Mesenchymal stem cell (in vitro differentiated cells and primary cell): ENCODE results near the gene IDH2.

Experiments
- DNase-seq: peaks from one replicate; pipeline ENCODE4 v3.0.0-alpha.2; 2013
- H2AFZ ChIP-seq: one replicate; pipeline ENCODE4 v1.6.1; 2013; ENCODE audit warnings: low read depth, mild to moderate bottlenecking, control low read depth, inconsistent platforms, low read length, moderate library complexity
- H2AK5ac ChIP-seq: 2 replicates; pipeline ENCODE4 v1.6.1; 2013; ENCODE audit warnings: low read length, moderate library complexity, mild to moderate bottlenecking, inconsistent platforms; ENCODE audit not compliant: severe bottlenecking
- H2BK120ac ChIP-seq: one replicate; pipeline ENCODE4 v1.6.1; 2013; ENCODE audit warnings: low read depth, mild to moderate bottlenecking, inconsistent platforms, low read length, moderate library complexity
- H2BK12ac ChIP-seq, 2 experiments: one replicate each; pipeline ENCODE4 v1.6.1; 2013; ENCODE audit warnings: inconsistent platforms in 2 of 2, low read length in 2 of 2, mild to moderate bottlenecking in 2 of 2, moderate library complexity in 2 of 2, control low read depth in 1 of 2
- H2BK15ac ChIP-seq: one replicate; pipeline ENCODE4 v1.6.1; 2013; ENCODE audit warnings: mild to moderate bottlenecking, low read depth, inconsistent platforms; ENCODE audit not compliant: poor library complexity, severe bottlenecking
- H2BK5ac ChIP-seq: 2 replicates; pipeline ENCODE4 v1.6.1; 2013; ENCODE audit warnings: low read depth, mild to moderate bottlenecking, low read length, control low read depth, inconsistent platforms; ENCODE audit not compliant: poor library complexity, severe bottlenecking
- H3K14ac ChIP-seq, 2 experiments: one replicate each; pipeline ENCODE4 v1.6.1; 2013; ENCODE audit warnings: inconsistent platforms in 2 of 2, low read length in 2 of 2, control low read depth in 1 of 2, mild to moderate bottlenecking in 1 of 2, moderate library complexity in 1 of 2
- H3K18ac ChIP-seq, 2 experiments: one replicate each; pipeline ENCODE4 v1.6.1; 2013; ENCODE audit warnings: inconsistent platforms in 2 of 2, low read length in 2 of 2, control low read depth in 1 of 2, low read depth in 1 of 2, mild to moderate bottlenecking in 1 of 2
- H3K23ac ChIP-seq, 2 experiments: one replicate each; pipeline ENCODE4 v1.6.1; 2013; ENCODE audit warnings: inconsistent platforms in 2 of 2, low read length in 2 of 2, mild to moderate bottlenecking in 2 of 2, moderate library complexity in 2 of 2, control low read depth in 1 of 2
- H3K27ac ChIP-seq: 2 replicates; pipeline ENCODE4 v1.5.1; 2013; ENCODE audit warnings: mild to moderate bottlenecking, moderate library complexity, low read length, control low read depth, inconsistent platforms; ENCODE audit not compliant: poor library complexity, severe bottlenecking
- H3K27me3 ChIP-seq, 2 experiments: 2 replicates each; pipeline versions ENCODE4 v1.6.1 to v1.7.0; 2013; ENCODE audit warnings: low read length in 2 of 2, mild to moderate bottlenecking in 2 of 2, moderate library complexity in 2 of 2, control low read depth in 1 of 2, inconsistent platforms in 1 of 2; ENCODE audit not compliant: control insufficient read depth in 1 of 2, insufficient read depth in 1 of 2
- H3K36me3 ChIP-seq, 2 experiments: 2 replicates each; pipeline versions ENCODE4 v1.6.1 to v1.7.0; 2013; ENCODE audit warnings: low read length in 2 of 2, control low read depth in 1 of 2, inconsistent platforms in 1 of 2, low read depth in 1 of 2, mild to moderate bottlenecking in 1 of 2; ENCODE audit not compliant: insufficient read depth in 2 of 2, control insufficient read depth in 1 of 2
- H3K4ac ChIP-seq, 2 experiments: one replicate each; pipeline ENCODE4 v1.6.1; 2013; ENCODE audit warnings: inconsistent platforms in 2 of 2, low read length in 2 of 2, mild to moderate bottlenecking in 2 of 2, moderate library complexity in 2 of 2, control low read depth in 1 of 2, low read depth in 1 of 2
- H3K4me1 ChIP-seq: 2 replicates; pipeline ENCODE4 v1.6.1; 2013; ENCODE audit warnings: low read depth, low read length, control low read depth; ENCODE audit not compliant: control insufficient read depth, insufficient read depth
- H3K4me2 ChIP-seq: 2 replicates; pipeline ENCODE4 v1.6.1; 2013; ENCODE audit warnings: low read length, mild to moderate bottlenecking, inconsistent platforms; ENCODE audit not compliant: poor library complexity, severe bottlenecking
- H3K4me3 ChIP-seq, 2 experiments: 2 replicates each; pipeline versions ENCODE4 v1.5.1 to v1.7.0; 2013; ENCODE audit warnings: low read length in 2 of 2, mild to moderate bottlenecking in 2 of 2, control low read depth in 1 of 2, low read depth in 1 of 2; ENCODE audit not compliant: insufficient read depth in 1 of 2
- H3K79me1 ChIP-seq: replicated peaks from 2 replicates; pipeline ENCODE4 v1.6.1; 2013; ENCODE audit warnings: mild to moderate bottlenecking, control low read depth, low read length, inconsistent platforms; ENCODE audit not compliant: poor library complexity, severe bottlenecking
- H3K9ac ChIP-seq: 2 replicates; pipeline ENCODE4 v1.7.0; 2013; ENCODE audit warnings: mild to moderate bottlenecking, low read length, moderate library complexity
- H3K9me3 ChIP-seq: 2 replicates; pipeline ENCODE4 v1.7.0; 2013; ENCODE audit warnings: mild to moderate bottlenecking, low read length; ENCODE audit not compliant: control insufficient read depth
- H4K8ac ChIP-seq: one replicate; pipeline ENCODE4 v1.6.1; 2013; ENCODE audit warnings: inconsistent platforms, mild to moderate bottlenecking, low read length, moderate library complexity
- H4K91ac ChIP-seq: one replicate; pipeline ENCODE4 v1.6.1; 2013; ENCODE audit warnings: mild to moderate bottlenecking, low read length, inconsistent platforms
- WGBS: methylation state at CpG from one replicate; pipeline ENCODE4 v1.1.7; 2013; ENCODE audit warnings: mixed read lengths; 5-methylcytosine and 5-hydroxymethylcytosine counted together

Gene IDH2

DNA sequence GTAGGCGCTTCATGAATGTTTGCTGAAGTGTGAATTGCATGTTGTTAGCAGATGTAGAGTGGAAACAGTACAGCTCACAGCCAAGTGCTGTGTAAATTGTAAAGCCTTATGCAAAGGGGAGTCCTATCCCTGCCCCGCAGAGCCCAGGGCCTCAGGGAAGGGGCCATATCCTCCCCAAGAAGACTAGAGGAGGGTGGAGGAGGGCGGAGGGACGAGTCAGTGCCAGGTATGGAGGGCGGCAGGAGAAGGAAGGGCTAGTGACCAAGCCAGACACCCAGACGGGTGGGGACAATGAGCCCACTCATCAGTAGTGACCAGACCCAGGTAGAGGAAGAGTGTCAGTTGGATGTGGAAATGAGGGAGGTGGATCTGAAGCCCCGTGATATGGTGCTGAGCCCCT is 56.0 kb downstream of the IDH2 start:
- Histone ChIP-seq H3K4ac (no peak overlapping the region), H3K4me3 (no peak overlapping the region), H3K36me3 (peaks cover 7 to 15% of the 10 kb centered on the region in 2 experiments), H3K9ac (no peak overlapping the region), H3K9me3 (no peaks in the 10 kb centered on the region), H3K18ac (no peak overlapping the region), H2BK120ac (no peak overlapping the region), H3K27me3 (no peaks in the 10 kb centered on the region), H3K14ac (no peak overlapping the region), H2AK5ac (no peak overlapping the region), H2AFZ (no peak overlapping the region), H3K23ac (peak overlapping the region in 1 of 2 experiments; percentile 44), H4K91ac (peak overlapping the region; percentile 47), H3K79me1 (peaks cover 67% of the 10 kb centered on the region), H4K8ac (no peak overlapping the region), H3K4me1 (peaks cover 13% of the 10 kb centered on the region), H3K4me2 (no peak overlapping the region), H3K27ac (no peak overlapping the region), H2BK5ac (no peak overlapping the region), H2BK15ac (no peak overlapping the region), H2BK12ac (no peak overlapping the region)
- WGBS: 90% methylated on average over 7 of the region's 7 CpGs
- DNase-seq: no peak

DNA sequence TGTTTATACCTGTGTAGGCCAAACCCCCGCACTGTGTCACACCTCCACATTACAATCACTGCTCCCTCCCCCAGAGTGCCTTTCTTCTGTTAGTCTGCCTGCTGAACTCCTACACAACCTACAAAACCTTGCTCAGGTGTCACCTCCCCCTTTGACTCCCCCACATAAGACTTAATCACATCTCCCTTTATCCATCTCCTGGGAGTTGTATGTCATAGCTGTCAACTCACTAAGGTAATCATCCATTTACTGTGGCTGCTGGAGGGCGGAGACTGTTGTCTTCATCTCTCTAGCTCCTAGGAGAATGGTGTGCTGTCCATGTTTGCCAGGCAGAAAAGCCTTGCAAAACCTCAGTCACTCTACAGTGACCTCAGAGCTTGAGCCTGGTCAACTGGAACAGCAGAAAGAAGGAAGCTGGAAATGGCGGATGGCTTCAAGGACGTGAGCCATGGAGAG is 57.3 kb downstream of the IDH2 start:
- no peak overlapping the region for H3K4me3 ChIP-seq
- H2BK12ac ChIP-seq: no peak overlapping the region
- no peak for DNase-seq
- H2AFZ ChIP-seq: no peak overlapping the region
- no peak overlapping the region for H2BK5ac ChIP-seq
- no peaks in the 10 kb centered on the region for H3K9me3 ChIP-seq
- H2BK15ac ChIP-seq: no peak overlapping the region
- H3K18ac ChIP-seq: no peak overlapping the region
- 98% methylated on average over 4 of the region's 4 CpGs for WGBS
- no peak overlapping the region for H3K4me2 ChIP-seq
- no peak overlapping the region for H3K4ac ChIP-seq
- no peak overlapping the region for H2BK120ac ChIP-seq
- no peak overlapping the region for H2AK5ac ChIP-seq
- peaks cover 16% of the 10 kb centered on the region for H3K4me1 ChIP-seq
- H4K91ac ChIP-seq: no peak overlapping the region
- no peak overlapping the region for H4K8ac ChIP-seq
- peaks cover 64% of the 10 kb centered on the region for H3K79me1 ChIP-seq
- H3K14ac ChIP-seq: no peak overlapping the region
- H3K36me3 ChIP-seq: peaks cover 7 to 12% of the 10 kb centered on the region in 2 experiments
- no peak overlapping the region for H3K27ac ChIP-seq
- no peak overlapping the region for H3K23ac ChIP-seq
- no peak overlapping the region for H3K9ac ChIP-seq
- no peaks in the 10 kb centered on the region for H3K27me3 ChIP-seq

DNA sequence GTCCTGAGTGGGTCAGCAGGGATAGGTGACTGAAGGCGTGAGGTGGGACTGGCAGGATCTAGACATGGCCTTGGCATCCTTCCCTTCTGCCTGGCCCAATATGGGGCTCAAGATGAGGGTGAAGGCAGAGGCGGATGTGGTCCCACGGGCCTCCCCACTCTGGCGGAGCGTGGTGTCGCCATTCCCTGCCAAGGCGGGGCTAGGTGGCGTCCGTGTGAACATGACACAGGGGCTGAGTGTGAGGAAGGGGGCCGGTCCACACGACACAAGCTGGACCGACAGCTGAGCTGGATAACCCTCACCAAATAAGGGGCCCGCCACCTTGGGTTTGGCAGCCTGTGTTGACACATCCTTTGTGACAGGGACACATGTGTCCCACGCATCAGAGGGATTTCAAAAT is 58.1 kb downstream of the IDH2 start:
- no peak overlapping the region for H3K4me3 ChIP-seq
- H2BK5ac ChIP-seq: no peak overlapping the region
- H3K36me3 ChIP-seq: peaks cover 7 to 10% of the 10 kb centered on the region in 2 experiments
- DNase-seq: no peak
- peaks cover 60% of the 10 kb centered on the region for H3K79me1 ChIP-seq
- no peak overlapping the region for H3K14ac ChIP-seq
- no peak overlapping the region for H2BK12ac ChIP-seq
- no peak overlapping the region for H3K27ac ChIP-seq
- no peak overlapping the region for H3K23ac ChIP-seq
- no peak overlapping the region for H3K4me2 ChIP-seq
- H3K27me3 ChIP-seq: no peaks in the 10 kb centered on the region
- no peak overlapping the region for H3K18ac ChIP-seq
- 96% methylated on average over 14 of the region's 14 CpGs for WGBS
- H3K4me1 ChIP-seq: peaks cover 16% of the 10 kb centered on the region
- no peaks in the 10 kb centered on the region for H3K9me3 ChIP-seq
- H4K91ac ChIP-seq: no peak overlapping the region
- no peak overlapping the region for H2AK5ac ChIP-seq
- no peak overlapping the region for H3K4ac ChIP-seq
- H3K9ac ChIP-seq: no peak overlapping the region
- no peak overlapping the region for H2AFZ ChIP-seq
- no peak overlapping the region for H4K8ac ChIP-seq
- H2BK15ac ChIP-seq: no peak overlapping the region
- no peak overlapping the region for H2BK120ac ChIP-seq

DNA sequence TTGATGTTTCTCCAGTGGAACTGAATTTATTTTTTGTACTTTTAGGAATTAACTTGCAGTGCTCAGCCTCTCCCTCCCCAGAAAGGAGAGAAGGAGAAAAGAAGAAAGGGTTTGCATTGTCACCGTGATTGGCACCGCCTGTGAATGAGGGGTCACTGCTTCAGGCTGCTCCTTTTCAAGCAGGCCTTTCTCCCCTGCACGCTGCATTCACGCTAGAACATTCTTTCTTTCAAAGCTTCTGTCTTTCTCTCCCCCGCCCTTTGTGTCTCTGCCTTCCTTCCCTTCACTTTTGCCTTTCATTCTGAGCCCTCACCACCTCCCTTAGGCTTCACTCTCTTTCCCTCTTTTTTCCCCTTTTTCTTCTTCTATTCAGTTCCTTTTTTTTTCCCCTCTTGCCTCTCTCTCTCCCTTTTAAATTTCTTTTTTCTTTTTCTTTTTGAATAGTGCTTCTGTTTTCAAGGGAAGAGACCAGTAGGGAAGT is 58.7 kb downstream of the IDH2 start:
- no peak overlapping the region for H4K91ac ChIP-seq
- no peaks in the 10 kb centered on the region for H3K9me3 ChIP-seq
- H2BK12ac ChIP-seq: no peak overlapping the region
- no peak overlapping the region for H3K18ac ChIP-seq
- no peak overlapping the region for H4K8ac ChIP-seq
- no peak overlapping the region for H2BK5ac ChIP-seq
- H2AFZ ChIP-seq: no peak overlapping the region
- H3K4ac ChIP-seq: no peak overlapping the region
- no peak overlapping the region for H2BK15ac ChIP-seq
- no peak overlapping the region for H2AK5ac ChIP-seq
- H3K79me1 ChIP-seq: peaks cover 57% of the 10 kb centered on the region
- peaks cover 16% of the 10 kb centered on the region for H3K4me1 ChIP-seq
- peaks cover 7 to 10% of the 10 kb centered on the region in 2 experiments for H3K36me3 ChIP-seq
- no peak overlapping the region for H3K4me3 ChIP-seq
- H3K27ac ChIP-seq: no peak overlapping the region
- no peak overlapping the region for H3K23ac ChIP-seq
- no peak overlapping the region for H3K9ac ChIP-seq
- no peak overlapping the region for H3K14ac ChIP-seq
- no peak overlapping the region for H3K4me2 ChIP-seq
- DNase-seq: no peak
- H2BK120ac ChIP-seq: no peak overlapping the region
- H3K27me3 ChIP-seq: no peaks in the 10 kb centered on the region
- WGBS: 95% methylated on average over 5 of the region's 5 CpGs
